NCI-H2029 treated with DMSO at 0.1 percent for 48 hours (cell line): ENCODE results near the gene CNTN1.
"Not testable (repeated sequence)": the region's sequence is repeated elsewhere in the genome, so short reads cannot be mapped to it uniquely, and the experiment has no call there.

Experiments used
- DNase-seq: peaks from one replicate; lab custom pipeline; 2025; lab: John Stamatoyannopoulos, UW

Gene CNTN1

DNA sequence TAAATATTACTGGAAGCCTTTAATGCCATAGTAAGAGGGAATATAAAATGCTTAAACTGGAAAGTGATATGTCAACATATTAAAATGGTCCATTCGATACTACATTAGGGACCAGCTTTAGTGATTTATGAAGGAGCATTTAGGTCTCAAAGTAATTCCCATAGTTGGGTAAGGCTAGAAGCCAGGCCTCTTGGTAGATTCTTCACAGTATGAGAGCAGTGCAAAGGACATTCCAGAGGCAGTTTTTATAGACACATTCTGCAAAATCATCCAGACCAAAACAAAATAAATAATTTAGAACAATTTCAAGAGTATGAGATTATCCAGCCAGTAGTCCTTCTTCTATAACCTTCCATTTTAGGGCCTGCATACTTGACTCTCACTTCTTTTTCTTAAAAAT is 353.3 kb downstream of the CNTN1 start:
- no peak for DNase-seq

DNA sequence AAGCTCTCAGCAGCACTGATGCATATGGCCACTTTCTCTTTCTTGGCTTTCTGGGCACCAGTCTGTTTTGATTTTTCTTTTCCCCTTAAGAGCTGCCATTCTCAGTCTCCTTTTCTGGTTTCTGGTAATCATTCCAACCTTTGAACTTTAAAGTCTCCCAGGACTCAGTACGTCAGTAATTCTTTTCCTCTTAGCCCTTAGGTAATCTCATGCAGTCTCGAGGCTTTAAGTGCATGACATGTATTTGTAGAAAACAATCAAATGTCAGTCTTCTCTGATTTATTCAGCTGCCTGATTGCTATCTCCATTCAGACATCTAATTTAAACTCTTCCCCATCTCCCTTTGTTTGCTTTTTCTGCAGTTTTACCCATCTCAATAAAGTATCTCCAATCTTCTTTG is 356.8 kb downstream of the CNTN1 start:
- DNase-seq = no peak

DNA sequence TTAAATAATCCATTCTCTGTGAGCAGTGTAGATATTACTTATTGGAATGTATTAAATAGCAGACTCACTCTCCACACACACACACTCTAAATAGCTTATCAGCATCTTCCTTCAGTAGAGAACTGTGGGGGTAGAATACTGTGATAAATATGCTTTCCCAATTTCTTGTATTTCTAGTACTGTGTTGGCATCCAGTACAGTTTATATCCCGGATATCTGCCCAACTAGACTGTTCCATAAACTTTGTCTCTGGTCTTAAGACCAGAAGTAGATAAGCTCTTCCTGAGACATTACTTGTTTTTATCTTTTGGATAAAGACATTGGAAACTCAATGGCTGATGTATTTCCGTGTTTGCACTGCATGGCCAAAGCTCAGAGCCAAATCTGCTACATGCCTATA is 359.7 kb downstream of the CNTN1 start:
- DNase-seq = no peak

DNA sequence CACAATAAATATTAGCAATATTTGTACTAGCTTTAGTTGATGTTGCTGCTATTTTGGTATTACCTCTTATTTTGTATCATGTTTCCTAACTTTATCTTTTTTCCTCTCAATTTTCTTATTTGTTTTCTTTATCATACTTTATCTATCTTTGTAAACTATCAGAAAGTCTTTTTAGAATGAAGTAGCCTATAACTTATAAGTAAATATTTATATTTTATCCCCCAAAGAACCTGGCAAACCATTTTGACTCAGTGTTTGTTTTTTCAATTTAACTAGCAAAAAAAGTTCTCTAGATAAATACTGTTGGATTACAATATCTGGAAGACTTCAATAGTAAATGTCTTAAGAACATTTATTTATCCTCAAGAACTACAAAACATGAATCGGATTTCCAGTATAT is 360.2 kb downstream of the CNTN1 start:
- DNase-seq = no peak

DNA sequence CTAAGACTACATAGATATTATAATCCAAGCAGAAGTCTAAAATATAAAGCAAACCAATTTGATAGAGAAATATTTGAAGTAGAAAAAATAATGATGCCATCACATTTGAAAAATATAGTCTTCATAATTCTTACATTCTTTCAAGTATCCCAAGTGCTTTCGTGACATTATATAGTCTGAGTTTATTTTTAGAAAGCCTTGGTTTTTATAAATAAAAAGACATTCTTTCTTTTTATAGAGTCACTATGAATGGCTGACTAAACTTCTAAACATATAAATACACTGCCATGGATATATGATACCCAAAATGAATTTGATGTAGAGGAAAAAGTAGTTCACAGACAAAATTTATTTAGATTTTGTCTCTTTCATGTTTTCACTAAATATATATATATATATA is 360.8 kb downstream of the CNTN1 start:
- DNase-seq = no peak

DNA sequence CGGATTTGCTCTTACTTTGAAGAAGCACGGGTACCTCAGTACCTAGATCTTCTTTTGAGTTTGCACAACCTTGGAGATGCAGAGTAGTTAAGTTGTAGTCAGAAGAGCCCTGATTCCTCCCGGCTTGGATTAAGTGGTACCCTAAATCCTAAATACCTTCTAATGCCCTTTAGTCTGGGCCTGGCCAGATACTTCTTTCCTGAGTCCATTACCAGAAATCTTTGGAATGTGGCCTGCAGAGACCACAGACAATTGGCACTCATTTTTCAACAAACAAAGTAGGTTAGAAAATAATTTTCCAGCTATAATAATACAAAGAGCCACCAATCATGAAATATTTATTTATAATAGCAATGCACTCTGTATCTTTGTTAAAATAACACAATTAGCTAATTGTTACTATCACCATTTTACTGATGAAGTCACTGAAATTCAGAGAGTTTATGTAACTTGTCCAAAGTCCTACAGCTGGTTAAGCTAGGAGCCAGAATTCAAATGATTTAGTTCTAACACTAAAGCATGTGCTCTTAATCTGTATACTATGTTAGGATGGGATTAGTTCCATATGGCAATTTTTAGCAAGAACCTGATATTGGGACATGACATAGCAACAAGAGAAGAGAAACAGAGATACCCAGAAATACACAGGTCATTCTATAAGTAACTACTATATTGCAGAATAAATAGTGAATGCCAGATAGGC is 363.8 kb downstream of the CNTN1 start:
- DNase-seq = no peak

DNA sequence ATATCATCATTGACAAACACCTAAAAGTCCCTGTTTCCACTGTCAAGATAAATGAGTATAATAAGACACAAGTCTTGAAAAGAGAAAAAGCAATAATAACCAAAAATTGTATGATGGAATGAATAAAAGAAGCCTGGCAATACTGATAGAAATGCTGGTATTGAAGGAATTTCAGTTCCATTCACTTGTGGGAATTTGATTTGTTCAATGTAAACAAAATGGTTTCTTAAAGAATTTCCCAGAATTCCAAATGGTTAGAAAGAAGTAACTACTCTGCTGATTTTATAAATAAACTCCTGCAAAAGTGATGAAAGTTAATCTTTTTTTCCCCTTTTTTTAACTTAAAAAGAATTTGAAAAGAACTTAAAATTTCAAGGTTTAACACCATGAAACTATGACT is 366.0 kb downstream of the CNTN1 start:
- no peak for DNase-seq

DNA sequence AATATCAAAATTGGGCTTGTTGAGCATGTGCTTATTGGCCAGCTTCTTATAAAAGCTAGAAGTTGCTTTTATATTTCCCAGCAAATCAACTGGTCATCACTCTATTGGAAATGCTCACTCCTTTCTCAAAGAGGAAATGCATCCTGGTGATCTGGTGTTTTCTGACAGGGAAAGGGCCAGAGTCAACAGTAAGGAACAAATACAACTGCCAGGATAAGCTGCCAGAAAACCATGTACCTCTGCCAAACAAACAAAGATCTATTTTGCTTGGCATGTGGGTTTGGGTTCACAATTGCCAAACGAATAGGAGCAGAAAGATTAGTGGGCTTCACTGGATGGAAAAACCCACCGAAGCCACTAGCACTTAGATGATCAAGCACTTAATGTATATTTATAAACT is 369.0 kb downstream of the CNTN1 start:
- peak; percentile 88 for DNase-seq

DNA sequence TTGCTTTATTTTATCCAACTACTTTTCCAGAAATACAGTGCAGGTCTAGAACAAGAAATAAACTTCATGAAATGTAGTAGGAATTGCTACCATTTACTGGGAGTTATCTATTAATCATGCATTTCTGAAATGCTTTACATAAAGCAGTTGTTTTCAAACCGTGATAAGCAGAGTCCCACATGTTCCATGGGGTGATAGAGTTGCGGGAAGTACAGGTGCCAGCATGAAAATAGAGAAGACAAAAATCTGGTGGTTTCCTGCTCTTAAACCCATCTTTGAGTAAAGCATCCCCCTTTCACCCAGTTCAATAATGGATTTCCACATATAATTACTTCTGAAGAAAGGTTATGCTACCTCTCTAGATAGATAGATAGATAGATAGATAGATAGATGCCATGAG is 372.2 kb downstream of the CNTN1 start:
- no peak for DNase-seq

DNA sequence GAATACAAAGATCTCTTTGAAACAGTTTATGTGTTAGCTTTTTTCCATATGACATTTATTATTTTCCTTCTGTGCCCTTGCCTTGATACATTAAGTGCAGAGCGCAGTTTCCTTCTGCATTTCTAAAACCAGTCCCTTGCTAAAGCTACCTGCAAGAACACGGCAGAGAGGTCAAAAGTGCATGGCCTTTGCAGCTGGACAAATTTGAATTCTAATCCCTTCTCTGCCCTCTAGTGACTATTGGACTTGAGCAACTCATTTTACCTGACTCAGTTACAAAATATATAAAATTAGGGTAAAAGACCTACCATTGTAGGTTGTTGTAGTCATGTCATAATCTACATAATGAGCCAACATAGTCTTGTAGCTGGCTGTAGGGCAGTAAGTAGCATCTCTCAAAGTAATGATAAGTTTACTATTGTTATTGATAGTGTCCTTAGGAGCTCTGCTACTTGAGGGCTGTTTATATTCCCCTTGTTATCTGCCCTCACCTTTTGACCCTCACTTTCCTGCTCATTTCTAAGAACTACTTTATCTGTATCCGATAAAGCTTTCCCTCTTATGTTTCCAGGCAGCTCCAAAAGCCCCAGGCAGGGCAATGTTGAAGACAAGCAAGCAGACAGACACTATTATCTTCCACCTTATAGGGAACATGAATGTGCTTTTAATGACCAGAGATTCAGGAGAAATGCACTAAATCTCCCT is 375.9 kb downstream of the CNTN1 start:
- DNase-seq = no peak

DNA sequence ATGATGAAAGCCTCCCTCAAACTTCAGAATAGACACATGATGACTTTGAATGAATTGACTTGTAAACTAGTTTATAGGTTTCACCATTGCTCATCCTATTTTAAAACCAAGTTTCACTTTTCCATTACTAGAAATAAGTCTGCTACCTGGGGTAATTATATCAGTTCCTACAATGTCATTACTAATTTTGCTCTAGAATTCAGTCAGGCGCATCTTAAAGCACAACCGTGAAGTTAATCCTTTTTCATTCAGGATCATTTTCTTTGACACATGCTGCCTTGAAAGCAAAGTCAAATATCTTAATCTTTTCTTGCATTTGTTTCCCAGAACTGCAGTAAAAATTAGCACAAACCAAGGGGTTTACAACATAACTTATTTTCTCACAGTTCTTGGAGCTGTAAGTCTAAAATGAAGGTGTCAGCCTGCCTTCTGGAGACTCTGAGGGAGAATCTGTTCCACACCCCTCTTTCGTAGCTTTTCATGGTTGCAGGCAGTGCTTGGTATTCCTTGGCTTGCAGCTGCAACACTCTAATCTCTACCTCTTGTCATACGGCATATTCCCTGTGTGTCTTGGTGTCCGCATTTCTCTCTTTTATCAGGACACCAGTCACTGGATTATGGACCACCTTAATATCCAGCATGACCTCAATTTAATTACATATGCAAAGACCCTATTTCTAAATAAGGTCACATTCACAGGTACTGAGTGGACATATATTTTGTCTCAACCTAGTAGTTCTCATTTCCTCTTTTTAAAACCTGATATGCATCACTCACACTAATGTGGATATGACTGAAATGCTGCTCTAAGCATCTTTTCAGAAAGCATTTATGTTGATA is 381.6 kb downstream of the CNTN1 start:
- no peak for DNase-seq

DNA sequence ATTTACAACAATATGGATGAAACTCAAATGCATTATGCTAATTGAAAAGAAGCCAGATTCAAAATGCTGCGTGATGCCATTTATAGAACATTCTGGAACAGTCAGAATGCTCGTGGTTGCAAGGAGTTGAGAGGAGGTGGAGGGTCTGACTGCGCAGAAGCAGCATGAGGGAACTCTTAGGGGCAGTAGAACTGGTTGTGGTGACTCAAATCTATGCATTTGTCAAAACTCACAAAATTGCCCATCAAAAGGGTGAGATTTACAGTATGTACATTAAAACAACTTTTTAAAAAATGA is 382.2 kb downstream of the CNTN1 start:
- no peak for DNase-seq

DNA sequence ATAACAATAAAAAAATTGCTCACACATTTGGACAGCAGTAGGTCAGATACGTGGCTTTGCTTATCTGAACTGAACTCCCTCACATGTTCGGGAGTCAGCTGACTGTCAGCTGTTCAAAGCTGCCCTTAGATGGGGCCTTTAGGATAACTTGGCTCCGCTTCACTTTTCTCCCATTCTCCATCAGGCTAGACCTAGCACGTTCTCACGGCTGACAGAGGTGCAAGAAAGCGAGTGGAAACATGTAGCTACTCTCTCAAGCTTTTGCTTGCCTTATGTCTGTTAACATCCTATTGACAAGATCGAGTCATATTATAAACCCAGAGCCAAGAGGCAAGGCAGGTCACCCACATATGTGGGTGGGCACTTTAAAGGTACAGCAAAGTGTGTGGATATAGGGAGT is 383.9 kb downstream of the CNTN1 start:
- no peak for DNase-seq

DNA sequence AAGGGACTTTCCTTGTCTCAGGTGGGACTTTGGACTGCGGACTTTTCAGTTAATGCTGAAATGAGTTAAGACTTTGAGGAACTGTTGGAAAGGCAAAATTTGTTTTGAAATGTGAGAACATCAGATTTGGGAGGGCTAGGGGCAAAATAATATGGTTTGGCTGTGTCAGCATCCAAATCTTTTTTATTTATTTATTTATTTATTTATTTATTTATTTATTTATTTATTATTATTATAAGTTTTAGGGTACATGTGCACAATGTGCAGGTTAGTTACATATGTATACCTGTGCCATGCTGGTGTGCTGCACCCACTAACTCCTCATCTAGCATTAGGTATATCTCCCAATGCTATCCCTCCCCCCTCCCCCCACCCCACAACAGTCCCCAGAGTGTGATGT is 389.0 kb downstream of the CNTN1 start:
- not testable (repeated sequence) for DNase-seq

DNA sequence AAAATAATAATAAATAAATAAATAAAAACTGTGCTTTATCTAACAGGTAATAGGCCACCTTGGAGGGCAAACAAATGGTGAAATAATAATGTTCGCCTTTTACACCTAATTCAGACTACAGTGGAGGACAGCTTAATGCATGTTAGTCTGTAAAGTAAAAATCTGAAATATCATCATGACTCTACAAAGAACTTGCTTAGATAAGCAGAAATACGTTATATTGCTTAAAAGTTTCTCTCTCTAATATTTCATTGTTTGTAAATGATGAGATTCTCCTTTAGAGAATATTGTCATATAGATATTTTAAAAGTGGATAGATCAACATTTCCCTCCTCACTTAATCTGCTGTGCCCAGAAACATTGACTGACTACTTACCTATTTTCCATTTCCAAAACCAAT is 397.2 kb downstream of the CNTN1 start:
- no peak for DNase-seq

DNA sequence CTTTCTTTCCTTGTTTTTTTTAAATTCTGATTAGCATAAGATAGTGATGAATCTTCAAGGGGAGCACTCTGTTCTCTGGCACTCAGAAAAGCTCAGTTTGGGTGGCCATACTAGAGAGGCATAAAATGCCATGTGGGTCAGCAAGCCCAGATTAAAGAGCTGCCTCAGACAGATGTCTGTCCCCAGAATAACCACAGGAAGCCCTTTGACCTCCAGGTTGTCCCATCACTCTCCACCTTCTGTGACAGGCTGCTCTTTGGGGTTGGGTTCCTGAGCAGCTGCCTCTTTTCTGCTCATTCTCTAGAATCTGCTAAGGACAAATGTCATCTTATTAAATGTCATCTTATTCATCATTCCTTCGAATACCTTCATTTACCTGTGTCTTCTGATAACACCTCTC is 399.9 kb downstream of the CNTN1 start:
- no peak for DNase-seq

DNA sequence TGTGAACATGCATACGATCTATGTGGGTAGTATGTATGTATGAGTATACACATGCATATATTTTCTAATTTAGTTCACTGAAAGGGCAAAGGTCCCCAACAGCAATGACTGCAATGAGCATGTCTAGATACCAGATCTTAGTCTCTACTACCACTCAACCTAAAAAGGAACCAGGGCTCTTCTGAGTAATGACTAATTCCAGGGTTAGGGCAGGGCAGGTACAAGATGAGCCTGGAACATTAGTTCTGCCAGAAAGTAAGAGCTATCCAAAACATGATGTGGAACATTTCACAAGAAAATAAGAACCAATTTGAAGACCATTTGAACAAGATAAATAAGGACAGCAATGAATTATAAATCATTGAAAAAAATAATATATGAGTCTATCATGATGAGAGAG is 404.6 kb downstream of the CNTN1 start:
- no peak for DNase-seq

DNA sequence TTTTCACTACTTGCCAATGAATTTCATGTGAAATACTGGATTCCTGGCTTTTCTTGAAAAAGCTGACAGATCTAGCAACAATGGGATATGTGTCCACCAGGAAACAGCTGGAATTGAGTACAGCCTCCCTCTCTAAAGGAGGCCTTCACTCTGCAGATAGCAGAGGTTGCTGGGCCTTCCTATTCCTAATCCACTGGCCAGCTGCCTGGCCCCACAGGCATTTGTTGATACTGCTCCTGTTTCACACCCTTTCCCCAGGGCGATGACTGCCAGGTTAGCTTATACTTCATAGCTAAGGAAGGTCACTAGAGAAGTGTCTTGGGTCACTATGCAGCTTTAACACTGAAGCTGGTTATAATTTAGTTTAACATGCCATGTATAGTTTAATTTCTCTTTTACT is 408.3 kb downstream of the CNTN1 start:
- DNase-seq = no peak

DNA sequence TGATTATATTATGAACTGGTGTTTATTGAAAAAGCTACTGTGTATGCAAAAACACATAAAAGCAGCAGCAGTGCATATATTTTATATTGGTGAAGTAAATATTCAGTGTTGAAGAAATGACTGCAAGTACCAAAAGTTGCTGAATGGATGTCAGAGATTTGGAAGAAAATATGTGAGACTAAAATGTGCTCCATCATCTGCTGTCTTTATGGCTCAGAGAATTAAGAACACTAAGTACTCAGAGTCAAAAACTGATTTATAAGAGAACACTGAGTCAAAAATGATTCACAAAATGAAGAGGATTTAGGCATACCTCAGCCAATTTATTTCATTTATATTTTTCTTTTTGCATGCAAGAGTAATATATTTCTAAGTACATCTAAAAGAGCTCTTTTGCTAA is 409.6 kb downstream of the CNTN1 start:
- no peak for DNase-seq

DNA sequence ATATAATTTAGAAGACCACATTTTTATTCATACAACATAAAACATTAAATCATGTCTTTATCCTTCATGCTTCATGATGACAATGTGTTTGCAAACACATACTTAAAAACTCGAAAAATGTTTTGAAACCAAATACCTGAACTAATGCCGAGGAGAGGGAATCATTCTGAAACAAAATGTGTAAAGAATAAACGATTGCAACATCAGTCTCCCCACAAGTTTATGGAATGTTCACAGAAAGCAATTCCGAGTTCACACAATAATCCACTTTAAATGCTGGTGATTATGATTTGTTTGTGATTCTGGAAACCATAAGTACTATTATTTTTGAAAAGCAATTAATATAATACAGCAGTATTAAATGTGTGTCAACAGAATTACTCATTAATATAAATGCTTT is 411.4 kb downstream of the CNTN1 start:
- no peak for DNase-seq

DNA sequence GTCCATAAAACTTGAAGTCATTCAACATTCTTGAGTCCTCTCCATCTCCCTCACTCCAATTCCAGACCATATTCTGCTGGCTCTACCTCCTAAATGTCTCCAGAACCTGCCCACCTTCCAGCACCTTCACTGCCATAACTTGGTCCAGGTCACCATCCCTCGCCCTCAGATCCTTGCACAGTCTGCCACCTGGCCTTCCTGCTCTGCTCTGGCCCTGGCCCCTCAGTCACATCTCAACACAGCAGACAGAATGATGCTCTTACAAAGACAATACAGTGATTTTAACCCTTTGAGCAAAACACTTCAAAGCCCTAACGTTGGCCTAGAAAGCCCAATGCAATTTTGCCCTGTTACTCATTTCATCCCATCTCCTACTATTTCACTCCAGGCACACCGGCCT is 414.1 kb downstream of the CNTN1 start:
- no peak for DNase-seq

DNA sequence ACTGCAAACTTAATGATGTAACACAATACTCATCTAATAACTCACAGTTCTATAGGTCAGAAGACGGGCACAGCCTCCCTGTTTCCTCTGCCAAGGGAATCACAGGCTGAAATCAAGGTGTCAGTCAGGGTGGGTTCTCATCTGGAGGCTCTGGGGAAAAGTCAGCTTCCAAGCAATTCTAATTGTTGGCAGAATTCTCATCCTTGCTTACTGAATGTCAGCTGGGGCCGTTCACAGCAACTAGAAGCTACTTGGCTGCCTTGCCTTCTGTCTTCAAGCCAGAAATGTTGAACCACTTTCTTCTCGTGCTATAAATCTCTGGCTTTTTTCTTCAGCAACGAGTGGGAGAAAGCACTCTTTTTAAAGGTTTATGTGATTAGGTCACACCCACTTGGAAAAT is 415.8 kb downstream of the CNTN1 start:
- no peak for DNase-seq

DNA sequence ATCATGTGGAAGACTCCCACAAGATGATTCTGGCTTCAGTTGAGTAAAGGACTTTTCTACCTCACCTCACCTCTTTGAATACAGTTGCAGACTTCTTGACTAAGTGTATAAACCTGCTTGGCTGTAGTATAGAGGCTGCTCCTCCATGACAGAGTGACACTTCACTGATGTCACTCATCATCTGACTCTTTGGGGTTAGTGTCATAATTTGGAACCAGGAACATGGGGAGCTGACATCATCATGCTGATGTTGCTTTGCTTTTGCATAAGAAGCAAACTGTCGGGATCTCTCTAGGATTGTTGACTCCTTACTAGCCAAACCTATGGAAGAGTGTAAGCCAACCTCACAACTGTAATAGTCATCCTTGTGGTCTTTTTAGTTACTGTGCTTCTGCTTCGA is 420.7 kb downstream of the CNTN1 start:
- DNase-seq = no peak
